ENCODE data around the gene ZNF777. TPM values are rescaled to one million over a fixed set of nuclear protein-coding genes. Genes with fewer than 3 reads are reported as not detected.
"Not testable (repeated sequence)": the region's sequence is repeated elsewhere in the genome, so short reads cannot be mapped to it uniquely, and the experiment has no call there.

The ZNF777 gene
- total RNA-seq, 1 donor from 2014 or later, result 4.3 TPM

GRCh38 chr7:149455175-149455950 lies 5.5 kb downstream of the ZNF777 start:
- DNase-seq (ENCODE audit: low spot score), result no peak

- no peak for DNase-seq (ENCODE audit: low spot score)
These were observed 6.1 kb downstream of the ZNF777 start for GRCh38 chr7:149454750-149455149.

- DNase-seq (ENCODE audit: low spot score), result no peak
These were observed 6.9 kb downstream of the ZNF777 start for GRCh38 chr7:149454006-149454405.

GRCh38 chr7:149450821-149451220 lies 10.0 kb downstream of the ZNF777 start:
- DNase-seq (ENCODE audit: low spot score), result no peak

- no peak for DNase-seq (ENCODE audit: low spot score)
These were observed 11.0 kb downstream of the ZNF777 start for GRCh38 chr7:149449897-149450296.

- no peak for DNase-seq (ENCODE audit: low spot score)
These were observed 11.9 kb downstream of the ZNF777 start for GRCh38 chr7:149448961-149449360.

- not testable (repeated sequence) for DNase-seq (ENCODE audit: low spot score)
These were observed 14.8 kb downstream of the ZNF777 start for GRCh38 chr7:149446026-149446425.

GRCh38 chr7:149444287-149444686 lies 16.6 kb downstream of the ZNF777 start:
- DNase-seq (ENCODE audit: low spot score), result no peak

GRCh38 chr7:149443523-149443922 lies 17.3 kb downstream of the ZNF777 start:
- no peak for DNase-seq (ENCODE audit: low spot score)

GRCh38 chr7:149442924-149443323 lies 17.9 kb downstream of the ZNF777 start:
- no peak for DNase-seq (ENCODE audit: low spot score)

- no peak for DNase-seq (ENCODE audit: low spot score)
These were observed 20.6 kb downstream of the ZNF777 start for GRCh38 chr7:149440222-149440621.

GRCh38 chr7:149436358-149436757 lies 24.5 kb downstream of the ZNF777 start:
- DNase-seq (ENCODE audit: low spot score), result no peak

- DNase-seq (ENCODE audit: low spot score), result no peak
These were observed 27.7 kb downstream of the ZNF777 start for GRCh38 chr7:149433124-149433523.

- DNase-seq (ENCODE audit: low spot score), result no peak
These were observed 28.7 kb downstream of the ZNF777 start for GRCh38 chr7:149432121-149432691.

GRCh38 chr7:149431486-149432120 lies 29.3 kb downstream of the ZNF777 start:
- no peak for DNase-seq (ENCODE audit: low spot score)

GRCh38 chr7:149430192-149430591 lies 30.7 kb downstream of the ZNF777 start:
- no peak for DNase-seq (ENCODE audit: low spot score)

- DNase-seq (ENCODE audit: low spot score), result no peak
These were observed 33.0 kb downstream of the ZNF777 start for GRCh38 chr7:149427893-149428292.

- DNase-seq (ENCODE audit: low spot score), result peak; percentile 79
These were observed 33.7 kb downstream of the ZNF777 start for GRCh38 chr7:149427096-149427680.

GRCh38 chr7:149423449-149424110 lies 37.3 kb downstream of the ZNF777 start:
- peak; percentile 61 for DNase-seq (ENCODE audit: low spot score)

- no peak for DNase-seq (ENCODE audit: low spot score)
These were observed 38.0 kb downstream of the ZNF777 start for GRCh38 chr7:149422914-149423301.

- peak; percentile 44 for DNase-seq (ENCODE audit: low spot score)
These were observed 38.5 kb downstream of the ZNF777 start for GRCh38 chr7:149422162-149422913.

All from umbilical cord (tissue), 2 donors.